ENCODE results near the gene ZNF766. TPM values are rescaled to one million over a fixed set of nuclear protein-coding genes. Genes with fewer than 3 reads are reported as not detected.

Gene ZNF766
- total RNA-seq, 1 experiment from 2014 or later = 32.9 TPM

GRCh38 chr19:52273301-52273700 lies 3.9 kb downstream of the ZNF766 start:
- TF ChIP-seq CTCF (IDR thresholded peaks at IDR 0.05) = no peak
- TF ChIP-seq NR3C1 (CRISPR knock-in tag; conservative IDR thresholded peaks at IDR 0.05; ENCODE audit: low read depth) = no peak
- TF ChIP-seq, protein P1, sequence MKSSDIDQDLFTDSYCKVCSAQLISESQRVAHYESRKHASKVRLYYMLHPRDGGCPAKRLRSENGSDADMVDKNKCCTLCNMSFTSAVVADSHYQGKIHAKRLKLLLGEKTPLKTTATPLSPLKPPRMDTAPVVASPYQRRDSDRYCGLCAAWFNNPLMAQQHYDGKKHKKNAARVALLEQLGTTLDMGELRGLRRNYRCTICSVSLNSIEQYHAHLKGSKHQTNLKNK (CRISPR knock-in tag; IDR thresholded peaks at IDR 0.05) = no peak
- TF ChIP-seq ZNF396 (CRISPR knock-in tag; IDR thresholded peaks at IDR 0.05; ENCODE audit: borderline replicate concordance) = no peak
- TF ChIP-seq MYBL2 (CRISPR knock-in tag; IDR thresholded peaks at IDR 0.05) = no peak
- TF ChIP-seq, protein P2, sequence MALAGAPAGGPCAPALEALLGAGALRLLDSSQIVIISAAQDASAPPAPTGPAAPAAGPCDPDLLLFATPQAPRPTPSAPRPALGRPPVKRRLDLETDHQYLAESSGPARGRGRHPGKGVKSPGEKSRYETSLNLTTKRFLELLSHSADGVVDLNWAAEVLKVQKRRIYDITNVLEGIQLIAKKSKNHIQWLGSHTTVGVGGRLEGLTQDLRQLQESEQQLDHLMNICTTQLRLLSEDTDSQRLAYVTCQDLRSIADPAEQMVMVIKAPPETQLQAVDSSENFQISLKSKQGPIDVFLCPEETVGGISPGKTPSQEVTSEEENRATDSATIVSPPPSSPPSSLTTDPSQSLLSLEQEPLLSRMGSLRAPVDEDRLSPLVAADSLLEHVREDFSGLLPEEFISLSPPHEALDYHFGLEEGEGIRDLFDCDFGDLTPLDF (CRISPR knock-in tag; IDR thresholded peaks at IDR 0.05) = no peak
- TF ChIP-seq PRRX2 (CRISPR knock-in tag; IDR thresholded peaks at IDR 0.05) = no peak
- no peak for TF ChIP-seq CREM (CRISPR knock-in tag; IDR thresholded peaks at IDR 0.05)
- TF ChIP-seq NR2C2 (CRISPR knock-in tag; IDR thresholded peaks at IDR 0.05) = no peak
- TF ChIP-seq ZBTB21 (CRISPR knock-in tag; IDR thresholded peaks at IDR 0.05; ENCODE audit: borderline replicate concordance) = no peak
- TF ChIP-seq IRF2 (CRISPR knock-in tag; IDR thresholded peaks at IDR 0.05; ENCODE audit: borderline replicate concordance, low read depth) = no peak
- no peak for TF ChIP-seq NFATC4 (CRISPR knock-in tag; IDR thresholded peaks at IDR 0.05)
- TF ChIP-seq, protein P3, sequence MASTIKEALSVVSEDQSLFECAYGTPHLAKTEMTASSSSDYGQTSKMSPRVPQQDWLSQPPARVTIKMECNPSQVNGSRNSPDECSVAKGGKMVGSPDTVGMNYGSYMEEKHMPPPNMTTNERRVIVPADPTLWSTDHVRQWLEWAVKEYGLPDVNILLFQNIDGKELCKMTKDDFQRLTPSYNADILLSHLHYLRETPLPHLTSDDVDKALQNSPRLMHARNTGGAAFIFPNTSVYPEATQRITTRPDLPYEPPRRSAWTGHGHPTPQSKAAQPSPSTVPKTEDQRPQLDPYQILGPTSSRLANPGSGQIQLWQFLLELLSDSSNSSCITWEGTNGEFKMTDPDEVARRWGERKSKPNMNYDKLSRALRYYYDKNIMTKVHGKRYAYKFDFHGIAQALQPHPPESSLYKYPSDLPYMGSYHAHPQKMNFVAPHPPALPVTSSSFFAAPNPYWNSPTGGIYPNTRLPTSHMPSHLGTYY (CRISPR knock-in tag; IDR thresholded peaks at IDR 0.05) = no peak
- no peak for TF ChIP-seq RORB (CRISPR knock-in tag; IDR thresholded peaks at IDR 0.05)
- no peak for TF ChIP-seq TEAD4 (CRISPR knock-in tag; IDR thresholded peaks at IDR 0.05)
- no peak for TF ChIP-seq TCF7 (CRISPR knock-in tag; IDR thresholded peaks at IDR 0.05; ENCODE audit: low read depth)
- no peak for TF ChIP-seq JUN (CRISPR knock-in tag; IDR thresholded peaks at IDR 0.05)
- peaks cover 12% of the 10 kb centered on the region for H3K9me3 Mint-ChIP-seq
- no peaks in the 10 kb centered on the region; the same call in 1 of the 2 replicates for H3K27me3 Mint-ChIP-seq (ENCODE audit: low read depth)
- ATAC-seq (no peak), DNase-seq (ENCODE audit: low spot score) (no peak)
- ChIA-PET CTCF (no interaction called here), POLR2A (no interaction called here)
- peaks cover 48% of the 10 kb centered on the region for H3K4me1 Mint-ChIP-seq
- peaks cover 45% of the 10 kb centered on the region for H3K36me3 Mint-ChIP-seq
- H3K4me3 Mint-ChIP-seq = no peak overlapping the region
- no peak overlapping the region; the same call in 1 of the 2 replicates for H3K27ac Mint-ChIP-seq

DNA sequence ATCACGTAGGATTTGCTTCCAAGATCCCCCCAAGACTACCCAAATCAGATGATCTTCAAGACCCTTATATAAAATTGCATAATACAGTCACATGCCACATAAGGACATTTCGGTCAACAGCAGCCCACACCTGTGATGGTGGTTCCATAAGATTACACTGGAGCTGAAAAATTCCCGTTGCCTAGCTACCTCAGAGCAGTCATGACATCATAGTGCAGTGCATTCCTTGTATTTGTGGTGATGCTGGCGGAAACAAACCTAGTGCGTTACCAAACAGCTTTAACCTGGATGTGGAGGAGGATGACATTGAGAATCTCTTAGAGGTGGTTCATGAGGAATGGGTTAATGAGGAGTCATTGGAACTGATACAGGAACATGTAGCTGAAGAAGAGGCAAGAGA lies 4.8 kb downstream of the ZNF766 start:
- H3K27me3 Mint-ChIP-seq (ENCODE audit: low read depth) = no peaks in the 10 kb centered on the region; the same call in 1 of the 2 replicates
- no peak overlapping the region for H3K27ac Mint-ChIP-seq
- peaks cover 52% of the 10 kb centered on the region for H3K36me3 Mint-ChIP-seq
- DNase-seq (ENCODE audit: low spot score) = no peak
- peaks cover 51% of the 10 kb centered on the region for H3K4me1 Mint-ChIP-seq
- ATAC-seq = no peak
- POLR2A ChIA-PET = no interaction called here
- no peak overlapping the region for H3K4me3 Mint-ChIP-seq
- CTCF ChIA-PET = no interaction called here
- H3K9me3 Mint-ChIP-seq = peaks cover 17% of the 10 kb centered on the region
- no peak for TF ChIP-seq ETV6 (CRISPR knock-in tag; IDR thresholded peaks at IDR 0.05)
- no peak for TF ChIP-seq ZNF317 (CRISPR knock-in tag; IDR thresholded peaks at IDR 0.05; ENCODE audit: borderline replicate concordance, low read depth)
- no peak for TF ChIP-seq ZSCAN18 (CRISPR knock-in tag; IDR thresholded peaks at IDR 0.05)
- no peak for TF ChIP-seq AFF4 (CRISPR knock-in tag; IDR thresholded peaks at IDR 0.05; ENCODE audit: borderline replicate concordance)
- no peak for TF ChIP-seq ZNF138 (CRISPR knock-in tag; conservative IDR thresholded peaks at IDR 0.05)
- TF ChIP-seq RELA (CRISPR knock-in tag; IDR thresholded peaks at IDR 0.05; ENCODE audit: borderline replicate concordance) = no peak
- TF ChIP-seq ZNF232 (CRISPR knock-in tag; IDR thresholded peaks at IDR 0.05) = no peak
